GM19239 (cell line): ENCODE measurements around the gene PF4V1.

Experiments used
- DNase-seq: peaks from one replicate; pipeline ENCODE4 v3.0.0; 2011; ENCODE audit warnings: low spot score; ENCODE audit not compliant: insufficient read length
- FAIRE-seq: peaks from 2 replicates; lab custom pipeline; 2011; peaks lifted over from hg19 to GRCh38; lab: Jason Lieb, UNC

Gene PF4V1

DNA sequence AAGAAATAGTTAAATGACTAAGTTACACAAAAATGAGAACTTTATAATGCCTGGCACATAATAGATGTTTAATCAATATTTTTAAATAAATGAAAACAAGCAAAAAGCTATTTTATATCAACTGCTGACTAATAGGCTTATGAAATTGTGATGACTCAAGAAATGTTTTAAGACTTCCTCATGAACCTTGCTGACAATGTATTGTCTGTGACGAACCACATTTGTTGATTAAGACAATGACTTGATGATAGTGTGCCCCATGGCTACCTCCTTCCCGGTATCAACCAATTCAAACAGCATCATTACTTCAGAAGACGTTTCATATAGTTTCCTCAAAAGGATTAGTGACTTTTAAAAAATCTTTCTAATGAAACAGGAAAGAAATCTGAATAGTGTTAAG lies 8.8 kb upstream of the PF4V1 start:
- FAIRE-seq = no peak
- DNase-seq = no peak

DNA sequence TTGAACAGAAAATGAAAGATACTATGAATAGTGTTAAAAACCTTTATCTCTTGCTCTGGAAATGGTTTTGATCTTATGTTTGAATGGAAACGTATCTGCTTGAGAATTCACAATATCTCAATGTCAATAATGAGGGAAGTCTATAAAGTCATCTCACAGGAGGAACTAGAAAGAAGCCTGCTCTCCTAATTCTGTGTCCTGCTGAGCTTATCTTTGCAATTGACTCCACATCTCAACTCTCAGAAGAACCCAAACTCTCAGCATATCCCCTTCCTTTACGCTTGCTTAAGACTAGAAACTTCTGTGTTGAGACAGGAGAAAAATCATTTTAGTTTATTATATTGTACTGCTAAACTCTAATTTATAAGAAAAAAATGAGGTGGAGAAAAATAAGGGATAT lies 8.3 kb upstream of the PF4V1 start:
- no peak for FAIRE-seq
- DNase-seq = no peak

DNA sequence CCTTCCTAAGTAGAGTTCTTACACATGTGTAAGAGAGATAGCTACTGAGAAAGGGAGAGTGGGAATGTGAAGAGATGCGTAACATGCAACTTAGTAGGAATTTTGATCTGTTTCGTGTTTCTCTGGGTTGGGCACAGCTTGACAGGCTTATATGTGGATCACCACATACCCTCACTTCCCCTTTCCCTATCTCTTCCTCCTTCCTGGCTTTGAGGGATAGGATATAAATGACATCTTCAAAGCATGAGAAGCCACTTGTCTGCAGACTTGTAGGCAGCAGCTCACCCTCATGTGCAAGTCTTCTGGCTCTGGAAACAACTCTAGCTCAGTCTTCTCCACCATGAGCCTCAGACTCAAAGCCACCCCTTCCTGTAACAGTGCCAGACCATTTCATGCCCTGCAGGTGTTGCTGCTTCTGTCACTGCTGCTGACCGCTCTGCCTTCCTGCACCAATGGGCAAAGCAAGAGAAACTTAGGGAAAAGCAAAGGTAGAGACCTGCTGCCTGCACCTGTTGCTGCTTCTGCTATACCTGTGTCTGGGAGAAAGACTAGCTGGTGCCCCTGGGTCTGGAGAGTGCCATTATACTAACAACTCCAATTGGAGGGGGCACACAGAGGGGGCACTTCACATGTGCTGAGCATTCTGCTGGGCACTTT lies 5.4 kb upstream of the PF4V1 start:
- FAIRE-seq = no peak
- no peak for DNase-seq

DNA sequence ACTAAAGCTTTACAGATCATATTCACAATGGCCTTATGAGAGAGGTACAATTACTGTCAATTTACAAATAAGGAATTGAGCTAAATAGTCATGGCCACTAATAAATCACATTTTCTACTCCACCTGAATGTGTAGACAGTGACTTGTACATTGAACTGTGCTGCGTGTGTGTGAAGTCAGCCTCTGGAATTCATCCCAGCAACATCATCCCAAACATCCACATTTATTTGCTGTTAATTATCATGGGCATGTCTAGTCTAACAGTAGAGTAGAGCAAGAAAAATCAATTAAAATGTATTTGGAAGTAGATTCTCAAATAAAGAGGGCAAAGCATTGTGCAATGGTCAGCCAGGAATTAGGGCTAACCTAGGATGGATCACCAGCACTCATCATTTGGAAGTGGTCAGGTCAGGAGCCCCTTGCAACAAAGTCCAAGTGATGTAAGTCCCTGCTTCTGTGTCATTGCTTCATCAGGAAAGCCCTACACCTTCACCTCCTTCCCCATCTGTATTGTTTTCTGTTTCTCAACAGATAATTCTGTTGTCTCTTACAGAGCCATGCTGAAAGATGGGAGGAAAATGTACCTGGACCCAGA lies 4.8 kb upstream of the PF4V1 start:
- FAIRE-seq = no peak

DNA sequence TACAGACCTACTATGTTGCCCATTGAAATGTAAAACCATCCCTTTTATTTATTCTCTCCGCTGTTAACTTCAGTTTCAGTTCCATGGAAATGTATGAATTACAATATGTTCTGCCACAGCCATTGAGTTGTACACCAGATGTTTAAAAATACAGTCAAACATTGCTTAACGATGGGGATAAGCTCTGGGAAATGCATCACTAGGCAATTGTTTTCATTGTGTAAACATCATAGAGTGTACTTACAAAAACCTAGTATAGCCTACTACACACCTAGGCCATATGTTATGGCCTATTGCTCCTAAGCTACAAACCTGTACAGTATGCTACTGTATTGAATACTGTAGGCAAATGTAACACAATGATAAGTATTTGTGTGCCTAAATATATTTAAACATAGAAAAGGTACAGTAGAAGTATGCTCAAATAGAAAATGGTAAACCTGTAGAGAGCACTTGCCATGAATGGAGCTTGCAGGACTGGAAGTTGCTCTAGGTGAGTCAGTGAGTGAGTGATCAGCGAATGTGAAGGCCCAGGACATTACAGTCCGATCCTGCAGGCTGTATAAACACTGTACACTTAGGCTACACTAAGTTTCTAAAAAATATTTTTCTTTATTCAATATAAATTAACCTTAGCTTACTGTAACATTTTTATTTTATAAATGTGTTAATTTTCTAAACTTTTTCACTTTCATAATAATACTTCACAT lies 2.7 kb upstream of the PF4V1 start:
- no peak for DNase-seq
- FAIRE-seq = no peak

More for the DNA sequence above, 4.8 kb upstream of the PF4V1 start:
- no peak for DNase-seq

DNA sequence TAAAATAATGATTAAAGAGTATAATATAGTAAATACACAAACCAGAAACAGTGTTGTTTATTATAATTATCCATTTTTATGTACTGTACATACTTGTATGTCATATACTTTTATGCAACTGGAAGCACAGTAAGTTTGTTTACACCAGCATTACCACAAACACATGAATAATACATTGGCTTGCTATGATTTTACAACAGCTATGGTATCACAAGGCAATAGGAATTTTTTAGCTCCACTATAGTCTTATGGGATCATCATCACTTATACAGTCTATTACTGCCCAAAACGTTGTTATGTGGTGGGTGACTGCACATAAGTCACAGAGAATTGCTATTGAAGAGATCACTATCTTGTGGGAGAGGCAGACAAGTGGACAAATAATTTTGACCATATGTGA lies 1.8 kb upstream of the PF4V1 start:
- FAIRE-seq = no peak
- no peak for DNase-seq

DNA sequence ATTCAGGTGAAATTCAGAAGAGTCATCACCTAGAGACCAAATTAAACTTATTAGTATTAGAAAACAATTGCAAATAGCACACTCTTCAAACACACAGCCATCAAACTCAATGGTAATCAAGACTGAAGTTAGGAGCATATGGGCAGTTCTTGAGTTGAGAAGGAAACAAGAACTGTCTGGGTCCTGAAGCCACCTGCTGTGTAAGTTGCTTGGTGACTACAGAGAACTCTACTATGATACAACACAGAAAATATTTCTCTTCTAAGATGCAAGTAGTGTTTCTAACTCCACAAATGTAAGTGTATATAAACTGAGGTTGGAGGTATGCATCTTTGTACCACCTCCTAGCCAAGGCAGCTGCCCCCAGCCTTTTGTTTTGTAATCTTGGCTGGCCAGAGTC lies 325 bp upstream of the PF4V1 start:
- DNase-seq = no peak
- FAIRE-seq = no peak

DNA sequence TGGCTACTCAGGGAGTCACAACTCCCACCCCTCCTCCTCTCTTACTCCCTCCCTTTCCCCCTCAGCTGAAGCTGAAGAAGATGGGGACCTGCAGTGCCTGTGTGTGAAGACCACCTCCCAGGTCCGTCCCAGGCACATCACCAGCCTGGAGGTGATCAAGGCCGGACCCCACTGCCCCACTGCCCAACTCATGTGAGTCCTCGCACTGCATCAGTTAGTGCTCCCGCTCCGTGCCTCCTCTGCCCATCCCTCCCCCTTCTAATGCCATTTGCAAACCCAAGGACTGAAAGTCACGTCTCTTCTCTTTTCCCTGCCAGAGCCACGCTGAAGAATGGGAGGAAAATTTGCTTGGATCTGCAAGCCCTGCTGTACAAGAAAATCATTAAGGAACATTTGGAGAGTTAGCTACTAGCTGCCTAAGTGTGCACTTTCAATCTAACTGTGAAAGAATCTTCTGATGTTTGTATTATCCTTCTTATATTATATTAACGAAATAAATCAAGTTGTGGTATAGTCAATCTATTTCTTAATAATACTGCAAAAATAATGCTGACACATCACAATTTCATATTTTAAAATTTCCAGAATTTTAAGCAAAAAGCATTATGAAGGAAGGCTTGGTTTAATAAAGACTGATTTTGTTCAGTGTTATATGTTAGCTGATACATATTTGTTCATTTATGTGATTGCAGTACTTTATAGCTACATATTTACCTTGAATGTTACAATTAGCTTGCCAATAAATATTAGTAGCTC lies 800 bp downstream of the PF4V1 start:
- no peak for FAIRE-seq
- DNase-seq = no peak

DNA sequence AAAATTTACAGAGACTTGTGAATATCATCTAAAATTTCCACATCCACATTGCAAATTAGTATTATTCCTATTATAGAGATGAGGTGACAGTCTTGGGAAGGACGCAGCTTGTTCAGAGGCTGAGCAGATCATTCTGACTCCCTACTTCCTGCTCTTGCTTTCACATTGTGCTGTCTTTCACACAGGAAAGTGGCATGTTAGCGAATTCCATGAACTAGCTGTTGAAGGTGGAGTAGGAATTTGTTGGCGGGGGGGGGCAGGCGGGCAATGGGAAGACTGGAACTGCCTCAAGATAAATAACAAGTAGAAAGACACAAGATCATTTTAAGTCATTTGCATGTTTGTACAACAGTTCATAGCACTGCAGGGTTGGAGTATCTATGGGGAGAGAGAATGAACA lies 2.3 kb downstream of the PF4V1 start:
- FAIRE-seq (no peak), DNase-seq (no peak)

DNA sequence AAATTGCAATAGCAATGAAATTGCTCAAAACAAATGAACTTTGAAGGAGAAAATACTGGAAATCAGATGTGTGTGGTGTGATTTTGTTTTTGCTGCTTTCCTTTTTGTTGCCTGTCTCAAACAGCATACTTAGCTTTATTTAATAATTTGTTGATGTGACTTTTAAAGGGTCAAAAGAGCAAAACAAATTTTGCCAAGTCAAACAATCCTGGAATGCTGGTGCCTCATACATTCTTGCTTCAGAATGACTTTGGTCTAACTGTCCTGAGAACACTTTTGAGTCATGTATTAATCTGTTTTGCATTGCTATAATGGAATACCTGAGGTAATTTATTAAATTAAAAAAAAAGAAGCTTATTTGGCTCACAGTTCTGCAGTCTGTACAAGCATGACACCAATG lies 3.4 kb downstream of the PF4V1 start:
- DNase-seq (no peak), FAIRE-seq (no peak)

DNA sequence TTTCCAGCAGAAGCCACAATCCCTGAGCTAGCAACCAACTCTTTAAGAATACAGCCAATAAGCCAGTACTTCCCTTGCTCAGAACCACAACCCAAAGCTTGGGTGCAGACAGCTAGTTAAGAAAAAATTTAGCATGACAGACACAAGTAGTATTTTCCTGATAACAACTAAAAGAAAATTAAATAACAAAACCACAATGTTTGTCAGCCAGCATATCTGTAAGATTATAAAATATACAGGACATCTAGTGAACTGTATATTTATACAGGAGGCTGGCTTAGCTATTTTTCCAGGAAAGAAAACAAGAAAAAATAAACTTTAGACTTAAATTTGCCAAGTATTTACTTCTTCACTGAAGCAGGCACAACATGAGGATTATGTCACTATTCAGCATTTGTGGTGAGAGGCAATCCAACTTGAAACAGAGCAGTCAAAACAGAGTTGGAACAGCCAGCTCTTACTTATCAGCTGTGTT lies 6.6 kb downstream of the PF4V1 start:
- FAIRE-seq (no peak), DNase-seq (no peak)

DNA sequence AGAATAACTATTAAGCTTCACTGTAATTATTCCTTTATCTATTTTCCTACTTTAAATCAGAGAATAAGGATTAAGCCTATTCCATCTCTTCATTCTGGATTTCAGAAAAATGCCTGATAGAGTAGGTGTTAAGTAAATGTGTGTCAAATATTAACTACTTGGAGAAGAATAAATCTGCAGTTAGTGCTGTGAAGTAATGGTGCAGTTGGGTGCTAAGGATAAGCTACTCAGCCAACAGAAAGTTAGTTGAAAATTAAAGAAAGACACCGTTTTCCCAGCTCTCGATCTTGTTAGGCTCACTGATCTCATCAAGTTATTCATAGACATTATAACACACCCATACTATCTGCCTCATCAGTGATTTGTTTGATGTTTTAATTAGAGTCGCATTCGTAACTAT lies 7.1 kb downstream of the PF4V1 start:
- no peak for DNase-seq
- FAIRE-seq = no peak

DNA sequence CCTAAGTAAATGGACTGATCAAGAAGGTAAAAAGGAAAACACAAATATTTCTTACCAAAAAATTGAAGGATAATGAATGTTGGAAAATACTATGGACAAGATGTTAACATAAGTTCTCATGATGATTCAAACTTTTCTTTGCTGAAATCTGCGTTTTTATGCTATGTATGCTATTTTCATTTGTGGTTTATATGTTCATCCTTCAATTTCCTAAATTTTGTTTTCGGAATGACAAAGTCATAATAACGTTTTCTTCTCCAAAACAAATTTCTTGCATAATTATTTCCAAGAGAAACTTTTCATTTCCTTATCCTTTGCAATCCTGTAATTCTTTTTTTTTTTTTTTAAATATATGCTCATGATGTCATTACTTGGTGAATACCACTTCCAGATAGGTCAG lies 7.8 kb downstream of the PF4V1 start:
- DNase-seq = no peak
- FAIRE-seq = no peak

DNA sequence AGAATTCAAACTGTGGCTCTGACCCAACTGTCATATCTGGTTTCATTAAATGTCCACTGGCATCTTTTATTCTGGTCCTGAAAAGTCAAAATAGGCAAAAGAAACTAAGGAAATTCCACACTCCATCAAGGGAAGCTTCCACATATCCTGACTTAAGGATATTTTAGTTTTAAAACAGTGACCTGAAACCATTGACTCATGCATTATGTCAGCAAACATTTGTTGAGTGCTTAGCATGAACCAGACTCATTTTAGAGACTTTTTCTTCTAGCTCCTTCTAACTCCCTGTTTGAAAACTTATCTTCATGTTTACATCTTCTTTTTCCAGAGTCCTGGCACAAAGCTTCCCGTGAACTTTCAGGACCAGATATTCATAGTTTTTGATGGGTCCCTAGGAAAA lies 9.2 kb downstream of the PF4V1 start:
- no peak for FAIRE-seq
- DNase-seq = no peak

DNA sequence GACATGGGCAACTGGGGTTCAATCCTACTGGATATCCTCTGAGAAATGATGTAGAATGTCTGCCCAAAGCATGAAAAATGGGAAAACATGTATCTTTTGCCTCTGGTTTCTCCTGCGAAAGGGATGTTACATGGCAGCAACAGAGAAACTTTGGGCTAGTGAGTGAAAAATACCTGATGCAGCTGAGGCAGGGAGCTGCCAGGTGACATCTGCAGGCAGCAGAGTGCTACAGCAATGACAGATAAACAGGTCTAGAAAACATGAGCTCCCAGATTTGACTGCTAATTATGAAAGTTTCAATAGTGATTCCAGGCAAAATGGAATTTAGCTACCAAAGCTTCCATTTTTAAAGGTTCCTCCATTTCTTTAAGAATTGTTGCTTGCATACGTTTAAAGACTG lies 11.3 kb downstream of the PF4V1 start:
- no peak for DNase-seq
- FAIRE-seq = peak; percentile 54

DNA sequence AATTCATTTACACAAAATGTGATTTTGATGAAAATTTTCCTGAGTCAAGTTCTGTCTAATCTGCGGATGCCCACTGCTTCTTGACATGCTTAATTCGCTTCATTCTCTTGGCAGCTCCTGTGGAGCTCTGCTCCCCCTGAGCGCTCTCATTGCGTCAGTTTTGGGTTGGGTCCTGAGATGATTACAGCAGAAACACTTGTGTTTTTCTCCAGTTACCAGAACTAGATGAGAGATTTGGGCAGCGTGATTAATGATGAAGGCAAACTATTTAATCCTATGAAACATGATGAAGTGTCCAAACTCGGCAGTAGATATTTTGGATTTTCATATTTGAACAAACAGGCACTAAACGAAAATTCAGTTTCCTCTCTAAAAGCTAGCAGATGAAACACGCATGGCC lies 11.9 kb downstream of the PF4V1 start:
- DNase-seq = no peak
- FAIRE-seq = no peak

DNA sequence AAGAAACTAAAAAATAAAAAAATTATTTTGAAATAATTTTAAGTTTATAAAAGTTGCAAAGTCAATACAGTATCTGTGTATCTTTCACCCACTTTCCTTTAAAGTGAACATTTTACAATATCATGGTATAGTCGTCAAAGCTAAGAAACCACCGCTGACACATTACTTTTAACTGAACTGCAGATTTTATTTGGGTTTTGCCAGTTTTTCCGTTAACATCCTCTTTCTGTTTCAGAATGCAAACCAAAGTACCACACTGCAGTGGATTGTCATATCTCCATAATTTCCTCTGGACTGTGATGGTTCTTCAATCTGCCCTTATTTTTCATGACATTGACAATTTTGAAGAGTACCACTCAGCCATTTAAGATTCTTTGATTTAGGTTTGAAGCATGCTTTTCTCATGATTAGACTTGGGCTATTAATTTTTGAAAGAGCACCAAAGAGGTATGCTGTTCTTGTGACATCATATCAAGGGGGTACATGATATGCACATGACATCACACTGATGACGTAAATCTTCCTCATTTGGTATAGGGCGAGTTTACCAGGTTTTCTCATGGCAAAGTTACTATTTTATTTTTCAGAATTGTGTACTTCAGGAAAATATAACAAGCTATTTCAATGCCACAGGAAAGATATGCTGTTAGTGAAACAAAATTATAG lies 12.5 kb downstream of the PF4V1 start:
- DNase-seq = no peak
- FAIRE-seq = no peak

DNA sequence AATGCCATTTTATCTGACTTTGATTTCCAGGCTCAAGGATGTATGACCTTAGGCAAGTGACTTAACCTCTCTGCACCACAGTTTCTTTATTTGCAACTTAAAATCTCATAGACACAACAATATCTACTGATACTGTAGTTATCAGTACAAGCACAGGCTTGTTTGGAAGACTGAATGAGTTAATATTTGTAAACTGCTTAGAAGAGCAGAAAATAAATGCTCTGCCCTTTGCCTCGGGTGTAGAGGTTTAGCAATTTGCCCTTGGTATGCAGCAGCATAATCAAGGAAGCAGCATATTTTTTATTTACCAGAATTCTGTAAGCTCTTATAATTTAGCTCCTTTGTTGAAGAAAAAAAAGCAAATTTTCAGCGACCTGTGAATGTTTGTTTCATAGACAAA lies 13.2 kb downstream of the PF4V1 start:
- FAIRE-seq (no peak), DNase-seq (no peak)

DNA sequence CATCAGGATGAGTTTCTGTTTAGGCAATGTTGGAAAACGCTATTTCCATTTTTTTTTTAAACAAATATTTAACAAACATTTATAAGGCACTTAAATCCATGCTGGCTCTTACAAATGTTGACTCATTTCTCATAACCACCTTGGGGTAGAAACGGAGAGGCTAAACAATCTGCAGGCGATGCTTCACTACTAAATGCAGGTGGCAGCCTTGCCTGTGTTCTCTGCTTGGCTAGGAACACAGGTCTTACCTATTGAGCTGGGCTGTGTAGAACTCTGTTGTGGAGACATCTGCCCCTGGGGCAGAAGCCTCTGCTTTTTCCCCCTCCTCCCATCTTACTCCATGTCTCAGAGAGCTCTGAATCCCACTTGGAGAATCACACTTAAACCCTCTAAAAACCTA lies 14.7 kb downstream of the PF4V1 start:
- FAIRE-seq (no peak), DNase-seq (no peak)
